Stimulated activated CD4-positive, alpha-beta T cell treated with anti-CD3 and anti-CD28 coated beads, Interleukin-1b, Interleukin-23, amount 100 ng/mL, for 24 hours (primary cell): ENCODE results near the gene TTPAL.

ENCODE experiments used
- DNase-seq, 4 experiments: peaks; one replicate each; pipeline ENCODE4 v3.0.0-alpha.2; 2020; ENCODE audit warnings: low read depth in 4 of 4, low spot score in 1 of 4

The TTPAL gene

GRCh38 chr20:44532981-44533331 is 57.3 kb downstream of the TTPAL start:
- no peak for DNase-seq

- DNase-seq: no peak
Observed at GRCh38 chr20:44533928-44534327, 58.3 kb downstream of the TTPAL start.

DNA sequence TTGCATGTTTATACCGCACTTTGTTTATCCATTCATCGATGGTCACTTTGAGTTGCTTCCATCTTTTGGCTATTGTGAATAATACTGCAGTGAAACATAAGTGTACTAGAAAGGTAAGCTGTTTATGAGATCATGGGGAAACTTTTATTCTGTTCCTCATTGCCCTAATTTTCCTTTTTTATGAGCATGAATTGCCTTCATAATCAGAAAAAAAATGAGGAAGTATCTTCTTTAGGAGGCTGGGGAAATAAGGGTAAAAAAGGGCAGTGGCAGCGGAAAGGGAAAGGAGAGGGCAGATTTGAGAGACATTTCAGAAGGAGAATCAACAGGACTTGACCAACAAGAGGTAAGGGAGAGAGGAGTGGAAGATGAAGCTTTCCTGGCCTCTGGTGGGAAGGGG is 60.5 kb downstream of the TTPAL start:
- no peak for DNase-seq

DNA sequence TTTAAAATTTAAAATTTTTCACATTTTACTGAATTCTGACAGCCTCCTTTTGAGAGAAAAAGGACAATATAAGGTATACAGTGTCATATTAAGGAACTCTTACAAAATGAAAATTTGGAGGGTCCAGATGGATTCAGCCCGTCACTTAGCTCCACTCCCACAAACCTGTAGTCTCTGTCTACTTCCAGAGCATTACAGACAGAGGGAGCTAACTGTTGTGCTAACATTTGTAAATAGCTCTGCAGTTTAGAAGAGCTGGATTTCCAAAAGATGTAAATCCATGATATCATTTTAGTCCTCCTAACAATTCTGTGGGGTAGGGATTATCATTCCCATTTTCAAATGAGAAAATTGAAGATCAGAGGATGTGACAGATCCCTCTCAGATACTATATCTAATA is 62.3 kb downstream of the TTPAL start:
- no peak for DNase-seq

DNA sequence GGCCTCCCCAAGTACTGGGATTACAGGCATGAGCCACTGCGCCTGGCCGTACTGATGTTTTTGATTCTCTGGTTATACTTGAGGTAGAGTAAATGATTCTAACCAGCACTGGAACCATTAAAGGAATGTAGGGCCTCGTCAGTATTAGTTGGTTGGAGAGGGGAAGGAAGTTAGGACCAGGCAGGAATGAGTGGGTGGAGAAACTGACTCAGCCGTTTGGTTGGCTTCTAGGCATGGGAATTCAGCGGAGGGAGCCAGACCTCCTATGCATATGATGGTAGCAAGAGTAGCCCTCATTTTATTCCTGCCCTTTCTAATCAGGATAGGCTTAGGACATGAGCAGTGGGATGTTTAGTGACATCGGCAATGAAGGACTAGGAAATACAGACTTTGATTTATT is 65.2 kb downstream of the TTPAL start:
- no peak for DNase-seq

- no peak for DNase-seq
Observed at GRCh38 chr20:44541992-44542391, 66.3 kb downstream of the TTPAL start.

- no peak for DNase-seq
Observed at GRCh38 chr20:44542890-44543289, 67.2 kb downstream of the TTPAL start.

GRCh38 chr20:44543358-44543757 is 67.7 kb downstream of the TTPAL start:
- DNase-seq: no peak
